Peyer's patch (tissue), 4 donors: ENCODE results near the gene ELL2. TPM values are rescaled to one million over a fixed set of nuclear protein-coding genes. Genes with fewer than 3 reads are reported as not detected.

Source experiments
- DNase-seq, 3 donors: peaks; one replicate each; pipeline ENCODE4 v3.0.0-alpha.2; 2017 to 2019
- H3K27ac ChIP-seq, 4 donors: fragments of 200-600 bp; sonication (generic); one replicate each; pipeline ENCODE4 v1.5.1; 2016 to 2019
- H3K27me3 ChIP-seq, 2 donors: fragments of 200-600 bp; sonication (generic); one replicate each; pipeline ENCODE4 v1.5.1; 2019
- H3K36me3 ChIP-seq, 3 donors: fragments of 200-600 bp; sonication (generic); one replicate each; pipeline ENCODE4 v1.5.1; 2016 to 2019
- H3K4me1 ChIP-seq, 4 donors: fragments of 200-600 bp; sonication (generic); one replicate each; pipeline ENCODE4 v1.5.1; 2016 to 2019
- H3K4me3 ChIP-seq, 4 donors: fragments of 200-600 bp; sonication (generic); 1 replicate in 3 of 4; 2 replicates in 1 of 4; pipeline ENCODE4 v1.5.1; 2016 to 2019; ENCODE audit warnings: mild to moderate bottlenecking in 1 of 4
- H3K9me3 ChIP-seq, 4 donors: fragments of 200-600 bp; sonication (generic); one replicate each; pipeline ENCODE4 v1.5.1; 2016 to 2019; ENCODE audit warnings: mild to moderate bottlenecking in 1 of 4
- POLR2A ChIP-seq, 2 donors: fragments of 450-650 bp; IDR thresholded peaks; one replicate each; pipeline ENCODE4 v1.5.1; 2017; ENCODE audit warnings: antibody characterized with exemption in 2 of 2, mild to moderate bottlenecking in 2 of 2, moderate library complexity in 2 of 2
- total RNA-seq, 4 donors: library from RNA; depleted of rRNA; stranded (reverse); fragments of >200 nt; gene quantifications; one replicate each; pipeline ENCODE4 v1.1.0, GENCODE V29; 2016
- TF ChIP-seq, protein P1 (sequence below), 6 experiments: fragments of 450-650 bp in 4 of 6; fragments of 200-600 bp in 2 of 6; sonication (generic) in 1 of 6; IDR thresholded peaks; one replicate each; pipeline ENCODE4 v1.5.1; 2017 to 2019; ENCODE audit warnings: antibody characterized with exemption in 6 of 6, mild to moderate bottlenecking in 3 of 6, moderate library complexity in 1 of 6

Gene ELL2
- total RNA-seq, 4 donors from 2014 or later: 27.9 to 88.3 (median 38.7) TPM

DNA sequence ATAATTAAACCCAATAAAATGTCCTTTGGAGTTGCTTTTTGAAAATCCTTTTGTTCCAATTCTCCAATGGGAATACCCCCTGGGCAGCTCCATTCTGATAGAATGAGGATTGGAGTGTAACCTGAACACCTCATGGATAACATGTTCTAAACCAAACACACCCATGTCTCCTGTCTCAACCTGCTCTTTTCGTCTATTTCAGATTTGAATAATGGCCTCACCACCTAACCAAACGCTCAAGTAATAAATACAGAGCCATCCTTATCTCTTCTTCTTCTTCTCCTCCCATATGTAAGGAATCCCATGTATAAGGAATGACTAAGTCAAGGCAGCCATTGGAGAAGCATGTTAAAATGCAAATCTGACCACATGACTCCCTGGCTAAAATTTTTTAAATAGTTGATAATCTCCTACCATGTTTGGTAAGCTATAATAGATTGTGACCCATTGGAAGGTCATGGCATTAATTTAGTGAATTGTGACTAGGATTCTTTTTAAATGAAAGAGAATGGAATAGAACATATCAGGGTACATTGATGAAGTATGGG lies 26.0 kb downstream of the ELL2 start:
- Histone ChIP-seq H3K27ac (no peak overlapping the region), H3K9me3 (no peaks in the 10 kb centered on the region), H3K4me1 (peaks cover 0 to 4% (median 0%) of the 10 kb centered on the region in 4 donors), H3K36me3 (no peaks in the 10 kb centered on the region), H3K27me3 (no peaks in the 10 kb centered on the region), H3K4me3 (no peak overlapping the region)
- TF ChIP-seq POLR2A (IDR thresholded peaks at IDR 0.05): no peak
- TF ChIP-seq, protein P1, sequence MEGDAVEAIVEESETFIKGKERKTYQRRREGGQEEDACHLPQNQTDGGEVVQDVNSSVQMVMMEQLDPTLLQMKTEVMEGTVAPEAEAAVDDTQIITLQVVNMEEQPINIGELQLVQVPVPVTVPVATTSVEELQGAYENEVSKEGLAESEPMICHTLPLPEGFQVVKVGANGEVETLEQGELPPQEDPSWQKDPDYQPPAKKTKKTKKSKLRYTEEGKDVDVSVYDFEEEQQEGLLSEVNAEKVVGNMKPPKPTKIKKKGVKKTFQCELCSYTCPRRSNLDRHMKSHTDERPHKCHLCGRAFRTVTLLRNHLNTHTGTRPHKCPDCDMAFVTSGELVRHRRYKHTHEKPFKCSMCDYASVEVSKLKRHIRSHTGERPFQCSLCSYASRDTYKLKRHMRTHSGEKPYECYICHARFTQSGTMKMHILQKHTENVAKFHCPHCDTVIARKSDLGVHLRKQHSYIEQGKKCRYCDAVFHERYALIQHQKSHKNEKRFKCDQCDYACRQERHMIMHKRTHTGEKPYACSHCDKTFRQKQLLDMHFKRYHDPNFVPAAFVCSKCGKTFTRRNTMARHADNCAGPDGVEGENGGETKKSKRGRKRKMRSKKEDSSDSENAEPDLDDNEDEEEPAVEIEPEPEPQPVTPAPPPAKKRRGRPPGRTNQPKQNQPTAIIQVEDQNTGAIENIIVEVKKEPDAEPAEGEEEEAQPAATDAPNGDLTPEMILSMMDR (IDR thresholded peaks at IDR 0.05): no peak
- no peak for DNase-seq

GRCh38 chr5:95934207-95934804 lies 27.3 kb downstream of the ELL2 start:
- Histone ChIP-seq H3K27ac (no peak overlapping the region), H3K4me1 (peaks cover 0 to 4% (median 0%) of the 10 kb centered on the region in 4 donors), H3K27me3 (no peaks in the 10 kb centered on the region), H3K4me3 (no peak overlapping the region), H3K36me3 (no peaks in the 10 kb centered on the region), H3K9me3 (no peaks in the 10 kb centered on the region)
- no peak for DNase-seq
- no peak for TF ChIP-seq POLR2A (IDR thresholded peaks at IDR 0.05)
- TF ChIP-seq, protein P1 (IDR thresholded peaks at IDR 0.05): no peak

DNA sequence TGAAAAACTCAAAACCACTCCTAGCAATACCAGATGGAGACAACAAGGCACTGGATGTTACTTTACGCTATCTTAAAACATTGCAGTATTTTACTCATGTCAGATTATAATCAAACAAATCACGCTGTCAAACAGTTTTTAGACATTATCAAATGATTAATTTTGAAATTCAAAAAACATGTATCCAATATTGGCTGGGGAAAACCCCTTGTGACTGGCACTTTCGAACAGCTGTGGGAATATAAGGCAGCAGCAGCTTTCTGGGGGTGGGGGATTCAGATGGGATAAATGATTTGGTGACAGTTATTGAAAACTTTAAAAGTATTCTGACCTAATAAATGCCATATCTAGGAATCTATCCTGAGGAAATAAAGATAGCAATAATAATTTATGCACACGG lies 28.7 kb downstream of the ELL2 start:
- no peak for DNase-seq
- TF ChIP-seq POLR2A (IDR thresholded peaks at IDR 0.05): no peak
- TF ChIP-seq, protein P1 (IDR thresholded peaks at IDR 0.05): no peak
- H3K27me3 ChIP-seq: no peaks in the 10 kb centered on the region
- H3K27ac ChIP-seq: no peak overlapping the region
- H3K4me3 ChIP-seq: no peak overlapping the region
- H3K9me3 ChIP-seq: no peaks in the 10 kb centered on the region
- H3K4me1 ChIP-seq: peaks cover 0 to 4% (median 0%) of the 10 kb centered on the region in 4 donors
- no peaks in the 10 kb centered on the region for H3K36me3 ChIP-seq

DNA sequence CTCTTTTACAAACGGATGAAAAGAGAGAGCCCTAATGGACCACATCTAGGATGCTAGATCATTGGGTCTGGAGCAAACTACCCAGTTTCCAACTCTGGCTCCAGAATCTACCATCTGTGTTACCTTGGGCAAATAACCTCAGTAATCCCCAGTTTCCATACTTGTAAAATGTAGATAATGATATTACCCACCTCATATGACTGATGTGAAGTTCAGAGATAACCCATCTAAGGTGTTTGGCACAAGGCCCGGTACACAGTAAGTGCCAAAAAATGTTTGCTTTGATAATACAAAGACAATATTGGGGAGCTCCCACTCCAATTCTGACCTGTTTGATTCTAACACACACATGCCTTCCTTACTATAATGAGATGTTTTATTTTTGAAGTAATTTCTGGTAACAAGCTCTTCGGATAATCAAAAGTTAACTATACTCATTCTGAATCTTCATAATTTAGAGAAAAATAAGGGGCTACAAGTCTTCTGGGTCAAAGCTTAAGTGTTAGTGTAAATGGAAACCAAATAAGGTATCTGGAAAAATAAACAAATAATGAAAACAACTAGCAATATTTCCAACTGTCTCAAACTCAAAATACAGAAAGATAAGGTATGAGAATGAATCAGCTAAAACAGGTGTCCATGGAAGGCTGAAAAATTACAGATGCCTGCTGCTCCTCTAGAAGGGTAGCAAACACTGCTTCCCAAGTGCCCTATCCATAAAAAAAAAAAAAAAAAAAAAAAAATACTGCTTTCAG lies 30.4 kb downstream of the ELL2 start:
- TF ChIP-seq, protein P1 (IDR thresholded peaks at IDR 0.05): no peak
- no peak for TF ChIP-seq POLR2A (IDR thresholded peaks at IDR 0.05)
- Histone ChIP-seq H3K4me1 (peaks cover 0 to 4% (median 0%) of the 10 kb centered on the region in 4 donors), H3K27ac (no peak overlapping the region), H3K9me3 (no peaks in the 10 kb centered on the region), H3K27me3 (no peaks in the 10 kb centered on the region), H3K4me3 (no peak overlapping the region), H3K36me3 (no peaks in the 10 kb centered on the region)
- no peak for DNase-seq

- TF ChIP-seq POLR2A (IDR thresholded peaks at IDR 0.05): no peak
- TF ChIP-seq, protein P1 (IDR thresholded peaks at IDR 0.05): no peak
- no peak overlapping the region for H3K4me3 ChIP-seq
- no peak for DNase-seq
- H3K27me3 ChIP-seq: no peaks in the 10 kb centered on the region
- H3K9me3 ChIP-seq: no peaks in the 10 kb centered on the region
- peaks cover 0 to 4% (median 0%) of the 10 kb centered on the region in 4 donors for H3K4me1 ChIP-seq
- H3K36me3 ChIP-seq: no peaks in the 10 kb centered on the region
- no peak overlapping the region for H3K27ac ChIP-seq
Measured at GRCh38 chr5:95930141-95930930, 31.3 kb downstream of the ELL2 start.
